Measurements from ENCODE around the gene IGDCC3.
A peak's percentile ranks its signal among the peaks of the same experiment; 100 is the strongest.

The IGDCC3 gene

GRCh38 chr15:65388306-65389080 lies 10.7 kb upstream of the IGDCC3 start:
- no peak for DNase-seq (ENCODE audit: low read depth, low spot score)

- DNase-seq (ENCODE audit: low read depth, low spot score): no peak
These were observed 9.1 kb upstream of the IGDCC3 start for GRCh38 chr15:65386886-65387285.

GRCh38 chr15:65386376-65386775 lies 8.6 kb upstream of the IGDCC3 start:
- no peak for DNase-seq (ENCODE audit: low read depth, low spot score)

- no peak for DNase-seq (ENCODE audit: low read depth, low spot score)
These were observed 8.1 kb upstream of the IGDCC3 start for GRCh38 chr15:65385870-65386258.

- DNase-seq (ENCODE audit: low read depth, low spot score): peak; percentile 67
These were observed 7.4 kb upstream of the IGDCC3 start for GRCh38 chr15:65384895-65385869.

GRCh38 chr15:65384505-65384894 lies 6.7 kb upstream of the IGDCC3 start:
- no peak for DNase-seq (ENCODE audit: low read depth, low spot score)

- no peak for DNase-seq (ENCODE audit: low read depth, low spot score)
These were observed 6.2 kb upstream of the IGDCC3 start for GRCh38 chr15:65383991-65384390.

GRCh38 chr15:65383456-65383855 lies 5.7 kb upstream of the IGDCC3 start:
- no peak for DNase-seq (ENCODE audit: low read depth, low spot score)

GRCh38 chr15:65382921-65383320 lies 5.1 kb upstream of the IGDCC3 start:
- no peak for DNase-seq (ENCODE audit: low read depth, low spot score)

GRCh38 chr15:65382146-65382491 lies 4.3 kb upstream of the IGDCC3 start:
- no peak for DNase-seq (ENCODE audit: low read depth, low spot score)

GRCh38 chr15:65381445-65382145 lies 3.8 kb upstream of the IGDCC3 start:
- no peak for DNase-seq (ENCODE audit: low read depth, low spot score)

GRCh38 chr15:65379986-65380385 lies 2.2 kb upstream of the IGDCC3 start:
- no peak for DNase-seq (ENCODE audit: low read depth, low spot score)

GRCh38 chr15:65377105-65377975 lies 462 bp downstream of the IGDCC3 start:
- no peak for DNase-seq (ENCODE audit: low read depth, low spot score)

GRCh38 chr15:65376767-65377104 lies 1.1 kb downstream of the IGDCC3 start:
- no peak for DNase-seq (ENCODE audit: low read depth, low spot score)

GRCh38 chr15:65375871-65376607 lies 1.8 kb downstream of the IGDCC3 start:
- no peak for DNase-seq (ENCODE audit: low read depth, low spot score)

- no peak for DNase-seq (ENCODE audit: low read depth, low spot score)
These were observed 2.9 kb downstream of the IGDCC3 start for GRCh38 chr15:65374821-65375401.

GRCh38 chr15:65374334-65374733 lies 3.5 kb downstream of the IGDCC3 start:
- no peak for DNase-seq (ENCODE audit: low read depth, low spot score)

- DNase-seq (ENCODE audit: low read depth, low spot score): no peak
These were observed 4.6 kb downstream of the IGDCC3 start for GRCh38 chr15:65373163-65373651.

GRCh38 chr15:65372787-65373067 lies 5.1 kb downstream of the IGDCC3 start:
- no peak for DNase-seq (ENCODE audit: low read depth, low spot score)

Measured in iPS DF 19.7 (cell line).